IPS-NIHi11 (cell line): ENCODE measurements around the gene DNM2.

ENCODE experiments used
- DNase-seq: peaks from one replicate; pipeline ENCODE4 v3.0.0; 2012; ENCODE audit warnings: mixed read lengths, low spot score

DNM2 gene

DNA sequence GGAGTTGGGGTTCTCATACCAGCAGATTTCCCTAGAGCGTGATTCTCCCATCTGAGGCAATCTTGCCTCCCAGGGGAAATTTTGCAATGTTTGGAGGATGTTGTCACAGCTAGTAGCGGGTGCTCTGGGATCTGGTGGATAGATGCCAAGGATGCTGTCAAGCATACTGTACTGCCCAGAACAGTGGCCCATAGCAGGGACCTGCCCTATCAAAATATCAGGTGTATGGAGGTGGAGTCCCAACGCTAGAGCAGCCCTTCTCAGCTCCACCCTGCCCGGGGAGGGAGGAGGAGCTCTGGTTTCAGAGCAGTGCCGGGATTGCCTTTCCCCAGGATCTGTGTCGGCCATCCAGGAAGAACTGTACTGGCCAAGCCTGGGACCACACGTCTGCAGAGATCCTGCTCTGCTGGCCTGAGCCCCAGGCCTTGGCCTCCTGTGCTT is 27.5 kb upstream of the DNM2 start:
- peak; percentile 25 for DNase-seq

DNA sequence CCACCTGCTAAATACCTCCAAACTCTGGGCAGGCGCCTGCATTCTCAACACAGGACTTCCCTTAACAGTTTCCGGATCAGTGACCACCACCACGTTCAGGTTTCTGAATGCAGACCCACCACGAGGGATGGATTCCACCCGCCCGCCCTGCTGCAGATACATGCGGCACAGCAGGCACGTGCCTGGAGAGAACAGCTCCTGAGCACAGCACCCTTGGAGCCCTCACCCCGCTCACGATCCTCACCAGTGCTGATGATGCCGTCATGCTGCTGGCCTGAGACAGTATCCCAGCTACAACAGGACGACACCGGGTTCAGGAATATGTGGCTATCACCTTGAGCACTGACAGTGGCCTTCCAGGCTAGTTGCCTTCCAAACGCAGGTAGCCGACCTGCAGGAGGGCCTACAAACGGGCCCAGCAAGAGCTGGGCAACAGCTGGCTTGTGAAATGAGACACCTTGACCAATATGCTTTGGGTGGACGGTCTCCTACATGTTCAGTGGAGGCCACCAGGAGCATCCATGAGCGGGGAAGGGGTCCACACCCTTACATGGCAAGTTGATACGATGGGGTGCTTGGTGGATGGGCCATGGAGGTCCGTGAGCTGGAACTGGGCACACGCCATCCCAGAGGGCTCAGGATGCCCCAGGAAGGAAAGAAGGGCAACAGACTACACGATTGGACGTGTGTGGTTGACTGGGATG is 26.5 kb upstream of the DNM2 start:
- DNase-seq: no peak

DNA sequence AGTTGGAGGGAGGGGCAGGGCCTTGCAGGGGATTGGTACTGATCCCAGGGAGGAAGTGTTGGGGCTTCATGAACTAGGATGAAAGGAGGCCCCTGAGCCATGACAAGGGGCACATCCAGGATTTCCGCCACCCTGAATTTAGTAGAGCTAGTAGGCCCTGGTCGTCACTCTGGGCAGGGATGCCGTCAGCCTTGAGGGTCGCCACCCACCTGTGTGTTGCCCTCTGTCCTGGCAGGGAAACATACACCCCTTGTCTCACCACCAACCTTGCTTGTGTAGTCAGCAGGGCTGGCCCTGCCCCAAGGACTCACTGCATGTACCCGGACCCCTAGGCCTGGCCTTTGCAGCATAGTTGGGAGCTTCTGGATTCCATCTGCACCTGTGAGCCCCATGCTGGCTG is 26.0 kb upstream of the DNM2 start:
- peak; percentile 3 for DNase-seq

DNA sequence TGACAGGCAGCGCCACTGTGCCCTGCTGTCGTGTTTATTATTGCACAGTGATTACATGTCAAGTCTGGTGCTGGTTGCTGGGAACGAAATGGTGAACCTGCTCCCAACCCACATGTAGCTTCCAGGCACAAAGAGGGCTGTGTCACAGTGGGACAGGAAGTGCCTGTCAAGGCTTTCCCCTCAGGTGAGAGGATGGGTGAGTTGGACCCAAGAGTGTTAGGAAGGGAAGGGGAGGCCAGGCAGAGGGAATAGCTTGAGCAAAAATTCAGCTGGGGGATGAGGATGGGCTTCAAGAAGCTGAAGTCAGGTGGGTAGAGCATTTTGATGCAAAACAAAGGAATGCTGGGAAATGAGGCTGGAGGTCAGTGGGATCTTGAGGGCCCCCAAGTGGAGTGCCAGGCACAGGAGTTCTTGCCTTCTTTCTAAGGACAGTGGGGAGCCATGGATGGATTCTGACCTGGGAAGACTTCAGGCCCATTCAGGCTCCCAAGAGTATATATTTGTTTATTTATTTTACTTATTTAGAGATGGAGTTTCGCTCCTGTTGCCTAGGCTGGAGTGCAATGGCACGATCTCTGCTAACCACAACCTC is 25.1 kb upstream of the DNM2 start:
- peak; percentile 29 for DNase-seq

DNA sequence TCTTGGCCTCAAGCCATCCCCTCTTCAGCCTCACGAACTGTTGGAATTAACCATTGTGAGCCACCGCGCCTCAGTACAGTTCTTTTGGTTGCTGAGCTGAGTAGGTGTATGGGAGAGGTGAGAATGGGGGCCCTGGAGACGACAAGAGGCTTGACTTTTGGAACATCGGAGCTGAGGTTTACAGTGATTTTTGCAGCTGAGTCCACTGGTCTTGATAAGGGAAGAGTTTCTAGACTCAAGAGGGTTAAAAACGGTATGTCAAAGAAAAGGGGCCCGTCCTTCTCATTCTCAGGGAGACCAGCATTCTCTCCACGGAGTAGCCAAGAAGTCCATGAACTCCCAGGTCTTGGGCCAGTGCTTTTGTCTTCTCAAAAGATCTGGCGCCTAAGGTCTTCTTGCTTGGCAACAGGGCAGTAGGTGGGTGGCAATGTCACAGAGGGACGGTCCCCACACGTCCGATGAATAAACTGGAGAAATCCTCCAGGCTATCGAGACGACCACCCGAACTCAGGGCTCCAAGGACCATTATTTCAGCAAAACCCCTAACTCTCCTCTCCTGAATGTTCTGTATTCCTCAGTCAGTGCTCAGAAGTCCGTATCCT is 23.1 kb upstream of the DNM2 start:
- DNase-seq: no peak

DNA sequence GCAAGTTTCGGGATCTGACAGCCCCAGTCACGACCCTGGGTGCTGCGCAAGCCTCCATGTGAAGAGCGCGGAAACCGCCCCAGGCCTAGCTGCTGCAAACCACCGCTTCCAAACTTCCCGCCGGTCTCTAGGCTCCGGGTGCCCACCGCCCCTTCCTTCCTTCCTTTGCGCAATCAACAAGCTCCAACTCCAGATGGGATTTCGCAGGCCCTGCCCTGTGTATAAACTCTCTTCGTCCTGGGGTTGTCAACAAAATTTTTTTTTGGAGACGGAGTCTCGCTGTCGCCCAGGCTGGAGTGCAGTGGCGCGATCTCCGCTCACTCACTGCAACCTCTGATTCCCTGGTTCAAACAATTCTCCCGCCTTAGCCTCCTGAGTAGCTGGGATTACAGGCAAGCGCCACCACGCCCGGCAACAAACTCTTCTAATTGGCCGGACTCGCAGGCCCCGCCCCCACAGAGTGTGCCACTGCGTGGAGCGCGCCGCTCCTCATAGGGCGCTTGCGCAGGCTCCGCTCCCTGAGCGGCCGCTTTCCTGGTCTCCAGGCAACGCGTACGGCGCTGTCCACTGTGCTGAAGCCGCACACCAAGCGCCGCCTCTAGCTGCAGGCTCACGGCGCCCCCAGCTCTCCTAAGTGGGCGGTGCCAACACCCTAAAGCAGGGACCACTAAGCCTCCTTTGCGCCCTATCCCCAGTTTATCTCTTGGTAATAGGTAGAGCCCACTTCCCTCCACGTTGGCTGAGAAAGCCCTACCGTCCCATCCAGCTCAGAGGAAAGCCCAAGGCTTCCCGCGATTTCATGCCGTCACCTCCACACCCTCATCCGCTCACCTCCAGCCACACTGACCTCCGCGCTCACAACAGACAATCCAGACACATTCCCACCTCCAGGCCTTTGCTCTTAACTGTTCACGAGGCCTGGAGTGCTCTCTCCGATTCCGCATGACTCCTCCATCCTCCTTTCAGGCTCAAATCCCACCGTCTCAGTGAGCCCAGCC is 22.2 kb upstream of the DNM2 start:
- DNase-seq: peak; percentile 96

DNA sequence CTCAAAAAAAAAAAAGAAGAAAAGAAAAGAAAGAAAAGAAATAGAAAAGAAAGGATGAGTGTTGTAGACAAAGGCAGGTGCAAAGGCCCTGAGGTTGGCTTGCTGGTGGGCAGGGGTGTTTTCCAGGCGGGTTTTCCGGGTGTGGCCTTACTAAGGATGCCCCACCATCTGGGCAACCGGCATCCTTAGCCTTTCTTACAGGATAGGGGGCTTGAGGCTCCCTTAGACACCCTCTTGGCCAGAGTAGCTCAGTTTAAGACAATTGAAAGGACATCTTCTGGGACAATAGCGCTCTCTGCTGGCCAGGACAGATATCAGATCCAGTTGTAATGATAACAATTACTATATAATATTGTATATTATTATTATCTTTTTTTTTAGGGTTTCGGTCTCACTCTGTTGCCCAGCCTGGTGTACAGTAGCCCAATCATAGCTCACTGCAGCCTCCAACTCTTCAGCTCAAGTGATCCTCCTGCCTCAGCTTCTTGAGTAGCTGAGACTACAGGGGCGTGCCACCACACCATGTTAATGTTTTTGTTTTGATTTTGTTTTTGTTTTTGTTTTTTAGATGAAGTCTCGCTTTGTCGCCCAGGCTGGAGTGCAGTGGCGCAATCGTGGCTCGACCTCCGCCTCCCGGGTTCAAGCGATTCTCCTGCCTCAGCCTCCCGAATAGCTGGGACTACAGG is 18.1 kb upstream of the DNM2 start:
- peak; percentile 62 for DNase-seq

DNA sequence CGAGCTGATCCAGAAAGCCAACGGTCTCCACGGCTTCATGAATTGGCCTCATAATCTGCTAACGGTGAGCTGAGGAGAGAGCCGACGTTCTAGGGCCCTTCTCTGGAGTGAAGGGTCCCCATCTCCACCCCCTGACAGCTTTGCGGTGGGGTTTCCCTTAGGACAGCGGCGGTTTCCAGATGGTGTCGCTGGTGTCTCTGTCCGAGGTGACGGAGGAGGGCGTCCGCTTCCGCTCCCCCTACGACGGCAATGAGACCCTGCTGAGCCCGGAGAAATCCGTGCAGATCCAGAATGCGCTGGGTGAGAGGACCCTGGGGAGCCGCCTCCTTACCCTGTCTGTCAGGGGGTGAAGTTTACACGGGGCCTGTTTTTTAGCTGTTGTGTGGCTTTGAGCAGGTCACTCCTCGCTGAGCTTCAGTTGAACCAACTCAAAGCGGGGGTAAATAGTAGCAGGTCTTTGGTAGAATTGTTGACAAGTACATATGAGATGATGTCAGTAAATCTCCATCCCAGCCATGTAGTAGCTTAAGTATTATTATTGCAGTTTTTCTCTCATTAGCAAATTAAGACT is 15.8 kb upstream of the DNM2 start:
- peak; percentile 69 for DNase-seq

DNA sequence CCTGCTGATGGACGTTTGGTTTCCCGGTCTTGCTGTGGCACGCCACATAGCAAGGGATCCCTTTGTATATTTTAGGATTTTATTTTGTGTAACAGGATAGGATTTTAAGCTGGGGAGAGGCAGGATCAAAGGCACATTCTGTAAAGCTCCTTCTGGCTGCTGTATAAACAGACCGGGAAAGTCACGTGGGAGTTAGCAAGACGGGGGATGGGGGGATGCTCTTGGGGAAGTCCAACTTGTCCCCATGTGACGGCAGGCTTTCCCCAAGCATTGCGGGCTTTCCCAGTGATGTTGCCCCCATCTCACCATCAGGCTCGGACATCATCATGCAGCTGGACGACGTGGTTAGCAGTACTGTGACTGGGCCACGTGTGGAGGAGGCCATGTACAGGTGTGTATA is 10.9 kb upstream of the DNM2 start:
- DNase-seq: no peak

DNA sequence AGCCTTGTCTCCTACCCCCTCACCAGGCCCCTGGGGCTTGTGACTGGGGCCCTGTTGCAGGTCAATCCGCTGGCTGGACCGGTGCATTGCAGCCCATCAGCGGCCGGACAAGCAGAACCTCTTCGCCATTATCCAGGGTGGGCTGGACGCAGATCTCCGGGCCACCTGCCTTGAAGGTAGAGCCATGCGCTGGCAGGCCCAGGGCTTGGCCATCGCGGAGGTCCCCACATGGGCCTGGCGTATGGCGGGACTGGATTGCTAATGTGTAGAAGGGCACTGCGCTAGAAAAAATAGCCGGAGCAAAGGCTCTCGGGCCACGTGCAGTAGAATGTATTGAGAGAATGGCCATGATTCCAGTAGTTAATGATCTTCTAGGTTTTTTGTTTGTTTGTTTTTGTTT is 10.4 kb upstream of the DNM2 start:
- no peak for DNase-seq

DNA sequence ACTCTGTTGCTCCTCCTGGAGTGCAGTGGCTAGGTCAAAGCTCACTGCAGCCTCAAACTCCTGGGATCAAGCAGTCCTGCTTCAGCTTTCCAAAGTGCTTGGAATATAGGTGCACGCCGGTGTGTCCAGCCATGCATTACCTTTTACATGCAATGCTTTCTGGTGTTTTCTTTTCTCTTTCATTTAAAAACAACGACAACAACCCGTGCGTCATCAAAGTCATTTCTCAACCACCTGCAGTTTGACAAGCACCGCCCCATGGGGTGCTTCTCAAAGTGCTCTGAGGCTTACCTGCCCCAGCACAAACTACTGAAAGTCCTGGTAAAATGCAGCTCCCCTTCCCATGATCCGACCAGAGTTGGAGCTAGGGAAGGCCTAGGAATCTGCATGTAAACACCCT is 9.6 kb upstream of the DNM2 start:
- DNase-seq: no peak

DNA sequence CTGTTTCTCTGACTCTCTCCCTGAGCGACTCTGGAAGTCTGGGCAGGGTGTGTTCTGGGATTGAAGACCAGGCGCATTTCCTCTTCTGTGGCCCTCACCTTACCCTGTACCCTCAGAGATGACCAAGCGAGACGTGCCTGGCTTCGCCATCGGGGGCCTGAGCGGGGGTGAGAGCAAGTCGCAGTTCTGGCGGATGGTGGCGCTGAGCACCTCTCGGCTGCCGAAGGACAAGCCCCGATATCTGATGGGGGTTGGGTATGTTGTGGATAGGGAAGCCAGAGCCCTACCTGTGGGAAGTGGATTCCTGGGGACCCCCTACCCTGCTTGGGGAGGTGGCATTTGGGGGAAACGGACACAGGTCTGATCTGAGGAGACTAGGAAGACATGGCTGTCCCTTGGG is 5.8 kb upstream of the DNM2 start:
- DNase-seq: no peak

DNA sequence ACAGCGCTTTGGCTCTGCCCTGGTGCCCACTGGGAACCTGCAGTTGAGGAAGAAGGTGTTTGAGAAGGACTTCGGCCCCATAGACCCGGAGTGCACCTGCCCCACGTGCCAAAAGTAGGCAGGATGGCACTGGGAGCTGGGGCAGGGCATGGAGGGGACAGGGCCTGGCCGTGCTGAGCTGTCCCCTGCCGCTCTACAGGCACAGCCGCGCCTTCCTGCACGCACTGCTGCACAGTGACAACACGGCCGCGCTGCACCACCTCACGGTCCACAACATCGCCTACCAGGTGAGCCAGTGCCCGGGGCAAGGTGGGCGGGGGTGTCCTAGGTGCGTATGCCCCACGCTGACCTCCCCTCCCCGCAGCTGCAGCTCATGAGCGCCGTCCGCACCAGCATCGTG is 5.1 kb upstream of the DNM2 start:
- DNase-seq: no peak

DNA sequence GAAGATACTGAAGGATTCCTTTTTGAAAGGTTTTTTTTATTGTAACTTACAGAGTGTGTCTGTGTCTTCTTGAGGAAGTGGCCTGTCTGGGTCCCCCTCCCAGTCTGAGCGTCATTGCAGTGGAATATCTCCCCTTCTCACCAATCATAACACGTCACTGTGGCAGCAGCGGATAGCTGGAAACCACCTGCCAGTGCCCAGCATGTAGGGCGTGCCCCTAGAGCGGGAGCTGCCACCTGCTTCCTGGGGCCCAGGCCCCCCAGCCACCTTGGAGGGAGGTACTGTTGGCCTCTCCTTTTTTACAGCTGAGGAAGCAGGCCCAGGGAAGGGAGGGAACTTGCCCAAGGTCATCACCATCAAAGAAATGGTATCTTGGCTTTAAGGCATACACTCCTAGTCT is 4.6 kb upstream of the DNM2 start:
- DNase-seq: no peak

DNA sequence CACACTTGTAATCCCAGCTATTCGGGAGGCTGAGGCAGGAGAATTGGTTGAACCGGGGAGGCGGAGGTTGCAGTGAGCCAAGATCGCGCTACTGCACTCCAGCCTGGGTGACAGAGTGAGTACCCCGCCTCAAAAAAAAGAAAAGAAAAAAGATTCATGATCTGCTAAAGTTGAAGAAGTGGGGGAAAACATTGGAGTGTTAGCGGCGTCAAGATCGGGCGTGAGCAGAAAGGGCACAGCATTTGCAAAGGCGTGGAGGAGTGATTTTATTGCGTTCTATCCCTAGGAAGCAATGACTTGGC is 874 bp upstream of the DNM2 start:
- no peak for DNase-seq

DNA sequence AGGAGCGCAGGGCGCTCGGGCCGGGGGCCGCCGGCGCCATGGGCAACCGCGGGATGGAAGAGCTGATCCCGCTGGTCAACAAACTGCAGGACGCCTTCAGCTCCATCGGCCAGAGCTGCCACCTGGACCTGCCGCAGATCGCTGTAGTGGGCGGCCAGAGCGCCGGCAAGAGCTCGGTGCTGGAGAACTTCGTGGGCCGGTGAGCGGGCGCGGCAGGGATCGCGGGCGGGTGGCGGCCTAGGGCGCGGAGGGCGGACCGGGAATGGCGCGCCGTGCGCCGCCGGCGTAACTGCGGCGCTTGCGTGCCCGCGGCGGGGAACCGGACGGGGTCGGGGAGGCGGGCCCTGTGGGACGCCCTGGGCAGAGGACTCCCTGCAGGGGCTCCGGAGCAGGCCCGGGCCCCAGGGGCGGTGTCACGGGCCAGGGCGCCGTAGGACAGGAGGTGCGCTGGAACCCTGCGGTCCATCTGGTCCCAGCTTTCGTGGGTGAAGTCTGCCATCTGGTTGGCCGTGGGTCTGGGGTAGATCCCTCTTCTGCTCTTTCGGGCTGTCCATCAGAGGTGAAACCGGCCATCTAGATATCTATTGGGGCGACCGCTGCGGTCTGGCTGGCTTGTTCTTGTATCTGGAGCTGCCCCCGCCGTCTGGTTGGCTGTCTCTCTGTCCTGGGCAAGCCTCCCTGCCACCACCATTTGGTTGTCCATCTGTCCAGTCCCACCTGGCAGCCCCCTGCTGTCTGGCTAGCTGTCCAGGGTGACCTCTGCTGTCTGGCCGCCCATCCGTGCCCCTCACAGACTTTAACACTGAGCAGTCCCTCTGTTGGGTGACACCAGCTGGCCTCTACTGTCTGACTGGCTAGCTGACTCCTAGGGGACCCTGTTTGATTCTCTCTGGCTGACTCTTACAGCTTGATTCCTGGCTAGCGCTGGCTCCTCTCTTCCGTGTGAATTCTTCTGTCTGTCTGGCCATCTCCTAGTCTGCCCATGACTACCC is 622 bp downstream of the DNM2 start:
- peak; percentile 74 for DNase-seq

DNA sequence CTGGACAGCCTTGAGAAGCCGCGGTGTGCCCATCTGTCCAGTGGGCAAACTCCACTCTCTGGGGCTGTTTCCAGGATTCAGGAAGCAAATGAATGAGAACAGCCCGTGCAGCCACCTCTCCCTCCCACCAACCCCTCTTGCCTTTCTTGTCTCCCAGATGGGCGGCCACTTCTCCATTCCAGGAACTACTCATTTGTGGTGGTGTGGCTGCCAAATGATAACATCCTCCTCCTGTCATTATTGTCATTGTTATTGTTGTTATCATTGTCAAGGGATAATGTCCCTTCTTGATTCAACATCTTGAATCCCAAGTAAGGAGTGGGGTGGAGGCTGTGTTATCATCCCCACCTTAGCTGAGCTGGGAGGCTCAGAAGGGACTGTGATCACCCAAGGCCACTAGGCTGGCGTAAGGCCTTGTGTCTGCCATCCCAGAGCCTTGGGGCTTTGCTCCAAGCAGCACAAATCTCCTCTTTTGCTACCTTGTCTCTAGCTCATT is 1.6 kb downstream of the DNM2 start:
- DNase-seq: no peak

DNA sequence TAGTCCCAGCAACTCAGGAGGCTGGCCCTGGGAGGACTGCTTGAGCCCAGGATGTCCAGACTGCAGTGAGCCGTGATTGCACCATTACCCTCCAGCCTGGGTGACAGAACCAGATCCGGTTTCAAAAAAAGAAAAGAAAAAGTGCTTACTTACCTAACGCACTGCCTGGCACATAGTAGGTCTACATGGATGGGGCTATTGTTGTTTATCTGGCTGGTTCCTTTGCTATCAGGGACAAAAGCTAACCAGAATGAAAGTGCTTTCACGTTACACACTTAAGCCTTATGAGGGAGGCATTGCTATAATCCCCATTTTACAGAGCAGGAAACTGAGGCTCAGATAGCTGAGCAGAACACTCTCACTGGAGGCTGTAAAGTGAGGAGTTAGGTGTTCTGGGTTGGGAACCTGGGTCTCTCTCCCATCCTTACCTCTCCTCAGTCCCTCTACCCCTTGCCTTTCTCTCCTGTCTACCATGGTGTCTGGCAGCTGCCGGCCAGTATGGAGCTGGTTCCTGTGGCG is 2.8 kb downstream of the DNM2 start:
- DNase-seq: no peak

DNA sequence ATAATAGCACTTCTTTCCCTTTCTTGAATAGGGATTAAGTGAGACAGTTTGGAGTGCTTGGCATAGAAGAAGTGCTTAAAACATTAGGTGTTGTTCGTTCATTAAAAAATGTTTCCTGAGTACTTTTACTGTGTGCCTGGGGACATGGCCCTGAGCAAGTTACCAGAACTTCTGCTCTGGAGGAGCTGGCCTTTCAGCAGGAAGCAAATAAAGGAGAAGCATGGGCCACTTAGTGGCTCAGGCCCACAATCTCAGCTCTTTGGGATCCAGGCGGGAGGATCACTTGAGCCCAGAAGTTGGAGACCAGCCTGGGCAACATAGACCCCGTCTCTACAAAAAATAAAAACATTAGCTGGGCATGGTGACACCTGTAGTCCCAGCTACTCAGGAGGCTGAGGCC is 5.7 kb downstream of the DNM2 start:
- no peak for DNase-seq

DNA sequence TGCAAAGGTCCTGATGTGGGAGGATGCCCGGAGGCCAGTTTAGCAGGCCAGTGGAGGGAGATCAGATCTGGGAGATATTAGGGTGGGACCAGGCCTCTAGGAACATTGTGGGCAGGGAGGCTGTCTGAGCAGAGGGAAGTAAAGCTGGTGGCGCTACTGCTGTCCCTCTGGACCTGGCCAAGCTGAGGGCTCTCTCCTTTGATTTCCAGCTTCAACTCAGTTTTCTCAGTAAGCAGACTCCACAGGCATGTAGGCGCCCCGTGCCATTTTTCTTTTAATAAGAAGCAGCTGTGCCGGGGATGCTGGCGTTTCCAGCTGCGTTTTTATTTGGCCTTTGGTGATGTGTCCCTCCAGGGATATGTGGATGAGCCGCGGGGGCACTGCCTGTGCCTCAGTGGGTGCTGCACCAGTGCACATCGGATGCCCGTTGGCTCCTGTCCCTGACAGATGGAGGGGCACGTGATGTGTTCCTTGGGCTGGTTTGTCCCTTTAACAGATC is 6.7 kb downstream of the DNM2 start:
- peak; percentile 9 for DNase-seq
